ENCODE data around the gene TTC9C. TPM values are rescaled to one million over a fixed set of nuclear protein-coding genes. Genes with fewer than 3 reads are reported as not detected.
"Not testable (repeated sequence)": the region's sequence is repeated elsewhere in the genome, so short reads cannot be mapped to it uniquely, and the experiment has no call there.

TTC9C gene
- total RNA-seq, 1 experiment from 2014 or later, result 69.6 TPM

- not testable (repeated sequence) for DNase-seq (ENCODE audit: low spot score)
Observed at GRCh38 chr11:62749931-62750330, 21.6 kb downstream of the TTC9C start.

- DNase-seq (ENCODE audit: low spot score), result no peak
Observed at GRCh38 chr11:62752177-62752785, 24.0 kb downstream of the TTC9C start.

- DNase-seq (ENCODE audit: low spot score), result no peak
Observed at GRCh38 chr11:62752994-62753735, 24.9 kb downstream of the TTC9C start.

GRCh38 chr11:62753736-62754603 lies 25.7 kb downstream of the TTC9C start, which contains the start of gene ZBTB3:
Gene ZBTB3 (minus strand): TSS chr11:62754160. CDS start chr11:62753664, 496 bp downstream.
- peak; percentile 99 for DNase-seq (ENCODE audit: low spot score)

GRCh38 chr11:62755086-62755615 lies 26.9 kb downstream of the TTC9C start:
- DNase-seq (ENCODE audit: low spot score), result no peak

- no peak for DNase-seq (ENCODE audit: low spot score)
Observed at GRCh38 chr11:62757846-62758788, 29.8 kb downstream of the TTC9C start.

- not testable (repeated sequence) for DNase-seq (ENCODE audit: low spot score)
Observed at GRCh38 chr11:62760867-62761227, 32.6 kb downstream of the TTC9C start.

GRCh38 chr11:62770778-62771143 lies 42.5 kb downstream of the TTC9C start:
- DNase-seq (ENCODE audit: low spot score), result no peak

- DNase-seq (ENCODE audit: low spot score), result peak; percentile 96
Observed at GRCh38 chr11:62771144-62772021, 43.1 kb downstream of the TTC9C start, which contains the start of gene TAF6L. Gene TAF6L (plus strand): TSS chr11:62771396. CDS start chr11:62775784, 4,388 bp downstream.

GRCh38 chr11:62774407-62774806 lies 46.1 kb downstream of the TTC9C start:
- no peak for DNase-seq (ENCODE audit: low spot score)

- no peak for DNase-seq (ENCODE audit: low spot score)
Observed at GRCh38 chr11:62775646-62776045, 47.4 kb downstream of the TTC9C start.

GRCh38 chr11:62777389-62777788 lies 49.1 kb downstream of the TTC9C start:
- DNase-seq (ENCODE audit: low spot score), result no peak

GRCh38 chr11:62778441-62778840 lies 50.2 kb downstream of the TTC9C start:
- DNase-seq (ENCODE audit: low spot score), result no peak

GRCh38 chr11:62782753-62783152 lies 54.5 kb downstream of the TTC9C start:
- DNase-seq (ENCODE audit: low spot score), result no peak

GRCh38 chr11:62786318-62787004 lies 58.2 kb downstream of the TTC9C start:
- DNase-seq (ENCODE audit: low spot score), result peak; percentile 63

- DNase-seq (ENCODE audit: low spot score), result peak; percentile 96
Observed at GRCh38 chr11:62787005-62787759, 58.9 kb downstream of the TTC9C start, which contains the start of gene TMEM179B. Gene TMEM179B (plus strand): TSS chr11:62787402. CDS start chr11:62787432, 30 bp downstream.

Measured in A172 (cell line).